HG03095 (cell line): ENCODE measurements around the gene ENTPD6.

ENCODE experiments used
- ATAC-seq: cut with Tn5 transposase; IDR thresholded peaks from one replicate; pipeline ENCODE4 v1.9.1; 2021; ENCODE audit warnings: moderate library complexity; ENCODE audit not compliant: unreplicated experiment

Gene ENTPD6

DNA sequence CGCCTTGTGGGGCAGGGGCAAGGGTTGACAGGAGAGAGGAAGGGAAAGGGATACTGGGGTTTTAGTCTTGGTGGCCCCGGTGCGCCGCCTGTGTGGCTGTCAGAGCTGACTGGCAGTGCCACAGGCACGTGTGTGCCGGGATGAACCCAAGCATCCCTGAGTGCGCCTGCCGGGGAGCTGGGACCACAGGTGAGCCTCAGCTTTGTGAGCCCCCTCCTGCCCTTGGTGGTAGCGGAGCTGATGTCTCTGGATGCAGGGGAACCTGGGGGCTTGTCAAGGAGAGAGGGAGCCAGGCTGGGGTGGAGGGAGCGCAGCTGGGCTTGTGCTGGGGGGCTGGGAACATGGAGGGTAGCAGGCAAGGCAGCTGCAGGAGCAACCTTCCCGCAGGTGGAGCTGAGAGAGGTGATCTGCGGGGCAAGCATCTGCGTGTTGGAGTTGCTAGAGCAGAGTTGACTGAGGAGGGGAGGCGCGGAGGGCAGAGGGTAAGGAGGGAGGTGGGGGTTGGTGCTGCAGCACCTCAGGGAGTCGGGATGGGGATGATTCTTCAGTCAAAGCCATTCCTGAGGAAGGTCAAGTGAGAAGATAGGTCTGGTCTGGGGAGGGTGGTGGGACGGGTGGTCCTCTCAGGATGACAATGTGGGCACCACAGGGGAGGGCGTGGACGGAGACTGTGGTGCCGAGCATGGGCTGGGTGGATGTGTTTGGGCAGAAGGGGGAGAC is 80.5 kb downstream of the ENTPD6 start:
- ATAC-seq, result no peak
